Gastrocnemius medialis (tissue), 4 donors: ENCODE data around the gene TFRC.

Source experiments
- POLR2A ChIP-seq, 2 donors: fragments of 450-650 bp; IDR thresholded peaks; one replicate each; pipeline ENCODE4 v1.6.1; 2017; ENCODE audit warnings: antibody characterized with exemption in 2 of 2, mild to moderate bottlenecking in 2 of 2, moderate library complexity in 2 of 2
- TF ChIP-seq, protein P1 (sequence below), 5 experiments: fragments of 450-650 bp in 3 of 5; fragments of 200-600 bp in 2 of 5; sonication (generic) in 2 of 5; IDR thresholded peaks in 4 of 5; conservative IDR thresholded peaks in 1 of 5; 1 replicate in 4 of 5; 2 replicates in 1 of 5; pipeline ENCODE4 v1.5.1; 2016 to 2019; ENCODE audit warnings: antibody characterized with exemption in 5 of 5, mild to moderate bottlenecking in 3 of 5, moderate library complexity in 3 of 5

DNA sequence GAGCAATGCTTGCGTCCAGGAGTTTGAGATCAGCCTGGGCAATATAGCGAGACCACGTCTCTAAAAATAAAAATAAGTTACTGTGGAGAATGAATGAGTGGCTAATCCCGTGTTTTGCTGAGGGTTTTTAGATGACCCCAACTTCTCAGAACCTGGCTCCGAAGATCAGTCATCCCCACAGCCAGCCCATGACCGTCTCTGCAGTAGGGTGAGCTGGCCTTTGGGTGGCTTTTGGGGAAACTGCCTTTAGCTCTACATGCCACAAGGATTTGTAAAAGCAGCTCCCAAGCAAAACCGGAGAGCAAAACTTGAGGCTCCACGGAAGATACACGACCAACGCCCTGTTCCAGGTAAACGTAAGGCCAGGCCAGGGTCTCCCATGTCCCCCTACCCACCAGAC, 39.2 kb upstream of the TFRC start:
- TF ChIP-seq, protein P1, sequence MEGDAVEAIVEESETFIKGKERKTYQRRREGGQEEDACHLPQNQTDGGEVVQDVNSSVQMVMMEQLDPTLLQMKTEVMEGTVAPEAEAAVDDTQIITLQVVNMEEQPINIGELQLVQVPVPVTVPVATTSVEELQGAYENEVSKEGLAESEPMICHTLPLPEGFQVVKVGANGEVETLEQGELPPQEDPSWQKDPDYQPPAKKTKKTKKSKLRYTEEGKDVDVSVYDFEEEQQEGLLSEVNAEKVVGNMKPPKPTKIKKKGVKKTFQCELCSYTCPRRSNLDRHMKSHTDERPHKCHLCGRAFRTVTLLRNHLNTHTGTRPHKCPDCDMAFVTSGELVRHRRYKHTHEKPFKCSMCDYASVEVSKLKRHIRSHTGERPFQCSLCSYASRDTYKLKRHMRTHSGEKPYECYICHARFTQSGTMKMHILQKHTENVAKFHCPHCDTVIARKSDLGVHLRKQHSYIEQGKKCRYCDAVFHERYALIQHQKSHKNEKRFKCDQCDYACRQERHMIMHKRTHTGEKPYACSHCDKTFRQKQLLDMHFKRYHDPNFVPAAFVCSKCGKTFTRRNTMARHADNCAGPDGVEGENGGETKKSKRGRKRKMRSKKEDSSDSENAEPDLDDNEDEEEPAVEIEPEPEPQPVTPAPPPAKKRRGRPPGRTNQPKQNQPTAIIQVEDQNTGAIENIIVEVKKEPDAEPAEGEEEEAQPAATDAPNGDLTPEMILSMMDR (IDR thresholded peaks at IDR 0.05 in 4 of 5, conservative IDR thresholded peaks at IDR 0.05 in 1 of 5), result no peak
- no peak for TF ChIP-seq POLR2A (IDR thresholded peaks at IDR 0.05)
